ENCODE results near the gene ZNF230.

DNA sequence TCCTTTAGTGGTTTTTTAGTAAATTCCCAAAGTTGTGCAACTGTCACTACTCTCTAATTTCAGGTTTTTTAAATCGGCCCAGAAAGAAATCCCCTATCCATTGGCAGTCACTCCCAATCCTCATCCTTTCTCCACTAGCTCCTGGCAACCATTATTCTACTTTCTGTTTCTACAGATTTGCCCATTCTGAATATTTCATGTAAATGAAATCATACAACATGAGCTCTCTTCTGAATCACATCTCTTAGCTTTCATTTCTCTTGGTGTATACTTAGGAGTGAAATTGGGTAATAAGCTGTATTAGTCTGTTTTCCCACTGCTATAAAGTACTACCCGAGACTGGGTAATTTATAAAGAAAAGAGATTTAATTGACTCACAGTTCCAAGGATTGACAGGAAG lies 39.4 kb downstream of the ZNF230 start:
- TF ChIP-seq ZNF792 (tag by site-specific recombination; IDR thresholded peaks at IDR 0.05) (no peak), CTCF (tag by site-specific recombination; IDR thresholded peaks at IDR 0.05) (no peak)
